Measurements from ENCODE around the gene ZNF611. TPM values are rescaled to one million over a fixed set of nuclear protein-coding genes. Genes with fewer than 3 reads are reported as not detected.

Gene ZNF611
- total and polyA plus RNA-seq, 9 of the 15 experiments (the other 6 are each of a cell fraction or from before 2014, with no cell fraction given) = 3.7 to 29.6 (median 12.8) TPM

DNA sequence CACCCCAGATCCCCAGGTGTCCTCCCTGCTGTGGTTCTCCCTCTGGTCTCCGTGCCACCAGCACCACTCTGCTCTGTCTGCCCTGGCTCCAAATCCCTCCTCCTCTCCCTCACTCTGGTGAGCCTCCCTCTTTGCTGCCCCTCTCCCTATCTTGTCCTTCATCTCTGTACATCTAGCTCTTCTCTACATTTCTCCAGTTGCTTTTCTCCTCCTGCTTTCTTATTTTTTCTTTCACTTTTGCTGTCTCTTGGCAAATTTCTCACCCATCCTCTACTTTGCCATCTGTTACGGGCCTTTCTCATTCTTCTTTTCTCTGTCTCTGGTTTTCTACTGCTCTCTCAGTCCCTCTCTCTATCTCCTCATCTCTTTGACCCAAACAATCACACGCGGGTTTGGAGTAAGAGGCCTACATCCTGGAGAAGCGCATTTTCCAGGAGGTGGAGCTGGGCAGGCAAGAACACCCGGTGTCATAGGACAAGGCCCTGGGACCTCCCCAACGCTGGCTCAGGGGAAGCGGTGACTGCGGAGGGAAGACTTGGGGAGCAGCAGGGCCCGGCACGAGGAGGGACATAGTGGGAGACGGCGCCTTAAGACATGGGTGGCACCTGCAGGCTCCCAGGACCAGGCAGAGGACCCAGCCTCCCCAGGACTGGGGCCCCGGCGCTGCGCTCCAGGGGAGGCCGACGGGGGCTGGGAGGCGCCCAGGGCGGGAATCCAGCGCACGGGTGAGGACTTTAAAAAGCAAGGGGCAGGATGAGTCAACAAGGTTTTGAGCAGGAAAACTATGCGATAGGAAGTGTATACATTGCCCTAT is 9.9 kb downstream of the ZNF611 start (continued):
- TF ChIP-seq, protein P1, sequence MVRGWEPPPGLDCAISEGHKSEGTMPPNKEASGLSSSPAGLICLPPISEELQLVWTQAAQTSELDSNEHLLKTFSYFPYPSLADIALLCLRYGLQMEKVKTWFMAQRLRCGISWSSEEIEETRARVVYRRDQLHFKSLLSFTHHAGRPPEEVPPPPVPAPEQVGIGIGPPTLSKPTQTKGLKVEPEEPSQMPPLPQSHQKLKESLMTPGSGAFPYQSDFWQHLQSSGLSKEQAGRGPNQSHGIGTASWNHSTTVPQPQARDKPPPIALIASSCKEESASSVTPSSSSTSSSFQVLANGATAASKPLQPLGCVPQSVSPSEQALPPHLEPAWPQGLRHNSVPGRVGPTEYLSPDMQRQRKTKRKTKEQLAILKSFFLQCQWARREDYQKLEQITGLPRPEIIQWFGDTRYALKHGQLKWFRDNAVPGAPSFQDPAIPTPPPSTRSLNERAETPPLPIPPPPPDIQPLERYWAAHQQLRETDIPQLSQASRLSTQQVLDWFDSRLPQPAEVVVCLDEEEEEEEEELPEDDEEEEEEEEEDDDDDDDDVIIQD (CRISPR knock-in tag; IDR thresholded peaks at IDR 0.05) = 0 out of 2 replicates have a peak, but pooled peaks have one; percentile 16
- TF ChIP-seq, protein P2, sequence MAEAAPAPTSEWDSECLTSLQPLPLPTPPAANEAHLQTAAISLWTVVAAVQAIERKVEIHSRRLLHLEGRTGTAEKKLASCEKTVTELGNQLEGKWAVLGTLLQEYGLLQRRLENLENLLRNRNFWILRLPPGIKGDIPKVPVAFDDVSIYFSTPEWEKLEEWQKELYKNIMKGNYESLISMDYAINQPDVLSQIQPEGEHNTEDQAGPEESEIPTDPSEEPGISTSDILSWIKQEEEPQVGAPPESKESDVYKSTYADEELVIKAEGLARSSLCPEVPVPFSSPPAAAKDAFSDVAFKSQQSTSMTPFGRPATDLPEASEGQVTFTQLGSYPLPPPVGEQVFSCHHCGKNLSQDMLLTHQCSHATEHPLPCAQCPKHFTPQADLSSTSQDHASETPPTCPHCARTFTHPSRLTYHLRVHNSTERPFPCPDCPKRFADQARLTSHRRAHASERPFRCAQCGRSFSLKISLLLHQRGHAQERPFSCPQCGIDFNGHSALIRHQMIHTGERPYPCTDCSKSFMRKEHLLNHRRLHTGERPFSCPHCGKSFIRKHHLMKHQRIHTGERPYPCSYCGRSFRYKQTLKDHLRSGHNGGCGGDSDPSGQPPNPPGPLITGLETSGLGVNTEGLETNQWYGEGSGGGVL (CRISPR knock-in tag; IDR thresholded peaks at IDR 0.05) = no peak
- 0 out of 2 replicates have a peak, but pooled peaks have one; percentile 22 for TF ChIP-seq PHF21A (IDR thresholded peaks at IDR 0.05; ENCODE audit: borderline replicate concordance, low read depth)
- no peak for TF ChIP-seq KLF16 (IDR thresholded peaks at IDR 0.05)
- TF ChIP-seq TCFL5 (CRISPR knock-in tag; conservative IDR thresholded peaks at IDR 0.05) = no peak
- TF ChIP-seq DPF2 (IDR thresholded peaks at IDR 0.05) = peak; percentile 72
- TF ChIP-seq PURB (CRISPR knock-in tag; IDR thresholded peaks at IDR 0.05; ENCODE audit: low read depth) = no peak
- peak; percentile 76 for TF ChIP-seq ELF4 (CRISPR knock-in tag; IDR thresholded peaks at IDR 0.05)
- no peak for TF ChIP-seq NR2F6 (CRISPR knock-in tag; IDR thresholded peaks at IDR 0.05)
- TF ChIP-seq, protein P3, sequence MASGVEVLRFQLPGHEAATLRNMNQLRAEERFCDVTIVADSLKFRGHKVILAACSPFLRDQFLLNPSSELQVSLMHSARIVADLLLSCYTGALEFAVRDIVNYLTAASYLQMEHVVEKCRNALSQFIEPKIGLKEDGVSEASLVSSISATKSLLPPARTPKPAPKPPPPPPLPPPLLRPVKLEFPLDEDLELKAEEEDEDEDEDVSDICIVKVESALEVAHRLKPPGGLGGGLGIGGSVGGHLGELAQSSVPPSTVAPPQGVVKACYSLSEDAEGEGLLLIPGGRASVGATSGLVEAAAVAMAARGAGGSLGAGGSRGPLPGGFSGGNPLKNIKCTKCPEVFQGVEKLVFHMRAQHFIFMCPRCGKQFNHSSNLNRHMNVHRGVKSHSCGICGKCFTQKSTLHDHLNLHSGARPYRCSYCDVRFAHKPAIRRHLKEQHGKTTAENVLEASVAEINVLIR (CRISPR knock-in tag; IDR thresholded peaks at IDR 0.05) = no peak
- TF ChIP-seq EP400 (IDR thresholded peaks at IDR 0.05) = peak; percentile 31; the same call in 1 of the 2 replicates
- no peak for TF ChIP-seq PTBP1 (IDR thresholded peaks at IDR 0.05; ENCODE audit: low read depth, low read length)
- TF ChIP-seq E4F1 (CRISPR knock-in tag; IDR thresholded peaks at IDR 0.05; ENCODE audit: borderline replicate concordance) = no peak
- TF ChIP-seq ZMIZ1 (IDR thresholded peaks at IDR 0.05; ENCODE audit: low read depth in 2 of 2, low read length in 2 of 2) = no peak

Data from K562 (cell line).